ENCODE measurements around the gene NEGR1.

GRCh38 chr1:71364236-71364635 lies 918.1 kb downstream of the NEGR1 start:
- TF ChIP-seq EZH2phosphoT487 (IDR thresholded peaks at IDR 0.05; ENCODE audit: low read depth) (no peak), CTCF (IDR thresholded peaks at IDR 0.05; ENCODE audit: low read depth, low read length) (no peak)
